Gastroesophageal sphincter (tissue), 3 donors: ENCODE data around the gene NEK6.

Source experiments
- EP300 ChIP-seq: sonication (generic); formaldehyde crosslinking; IDR thresholded peaks from one replicate; pipeline ENCODE4 v1.6.1; 2017; ENCODE audit warnings: antibody characterized with exemption, mild to moderate bottlenecking
- POLR2A ChIP-seq, 2 donors: fragments of 450-650 bp; IDR thresholded peaks; one replicate each; pipeline ENCODE4 v1.6.1; 2017; ENCODE audit warnings: antibody characterized with exemption in 2 of 2, mild to moderate bottlenecking in 2 of 2, moderate library complexity in 1 of 2
- POLR2AphosphoS5 ChIP-seq: sonication (generic); formaldehyde crosslinking; IDR thresholded peaks from one replicate; pipeline ENCODE4 v1.6.1; 2017; ENCODE audit warnings: antibody characterized with exemption
- TF ChIP-seq, protein P1 (sequence below), 4 experiments: fragments of 200-600 bp in 2 of 4; fragments of 450-650 bp in 2 of 4; sonication (generic) in 1 of 4; IDR thresholded peaks; one replicate each; pipeline ENCODE4 v1.5.1; 2017 to 2019; ENCODE audit warnings: antibody characterized with exemption in 4 of 4, mild to moderate bottlenecking in 2 of 4, moderate library complexity in 2 of 4

- TF ChIP-seq, protein P1, sequence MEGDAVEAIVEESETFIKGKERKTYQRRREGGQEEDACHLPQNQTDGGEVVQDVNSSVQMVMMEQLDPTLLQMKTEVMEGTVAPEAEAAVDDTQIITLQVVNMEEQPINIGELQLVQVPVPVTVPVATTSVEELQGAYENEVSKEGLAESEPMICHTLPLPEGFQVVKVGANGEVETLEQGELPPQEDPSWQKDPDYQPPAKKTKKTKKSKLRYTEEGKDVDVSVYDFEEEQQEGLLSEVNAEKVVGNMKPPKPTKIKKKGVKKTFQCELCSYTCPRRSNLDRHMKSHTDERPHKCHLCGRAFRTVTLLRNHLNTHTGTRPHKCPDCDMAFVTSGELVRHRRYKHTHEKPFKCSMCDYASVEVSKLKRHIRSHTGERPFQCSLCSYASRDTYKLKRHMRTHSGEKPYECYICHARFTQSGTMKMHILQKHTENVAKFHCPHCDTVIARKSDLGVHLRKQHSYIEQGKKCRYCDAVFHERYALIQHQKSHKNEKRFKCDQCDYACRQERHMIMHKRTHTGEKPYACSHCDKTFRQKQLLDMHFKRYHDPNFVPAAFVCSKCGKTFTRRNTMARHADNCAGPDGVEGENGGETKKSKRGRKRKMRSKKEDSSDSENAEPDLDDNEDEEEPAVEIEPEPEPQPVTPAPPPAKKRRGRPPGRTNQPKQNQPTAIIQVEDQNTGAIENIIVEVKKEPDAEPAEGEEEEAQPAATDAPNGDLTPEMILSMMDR (IDR thresholded peaks at IDR 0.05), result no peak
- TF ChIP-seq EP300 (no peak), POLR2A (IDR thresholded peaks at IDR 0.05) (no peak), POLR2AphosphoS5 (peak; percentile 74)
Measured at GRCh38 chr9:124297551-124297901, 39.8 kb downstream of the NEK6 start.
